Panc1 (cell line): ENCODE results near the gene GJA3. TPM values are rescaled to one million over a fixed set of nuclear protein-coding genes. Genes with fewer than 3 reads are reported as not detected.

Experiments
- ATAC-seq: fragments of 200-7000 bp; cut with Tn5 transposase; 2 replicates; pipeline ENCODE4 v1.9.1; 2020; ENCODE audit warnings: mild to moderate bottlenecking, moderate library complexity
- BruUV-seq: library from RNA; stranded (reverse); fragments of 400-500 nt; replicated peaks from 2 replicates; lab custom pipeline; 2021; lab: Mats Ljungman, UMichigan
- CTCF ChIA-PET: fragments of 300-600 bp; sonication (Branson Sonifier 250); formaldehyde crosslinking; loops from one replicate; lab custom pipeline; 2022; ENCODE audit warnings: antibody characterized with exemption; lab: Charles Lee
- POLR2A ChIA-PET: fragments of 300-600 bp; sonication (Branson Sonifier 250); formaldehyde crosslinking; loops from one replicate; lab custom pipeline; 2022; ENCODE audit warnings: antibody characterized with exemption; lab: Charles Lee
- DNase-seq: peaks from one replicate; pipeline ENCODE4 v3.0.0-alpha.2; 2010; ENCODE audit warnings: low read depth, low spot score
- H3K27ac ChIP-seq: 2 replicates; pipeline ENCODE4 v1.5.1; 2011; ENCODE audit warnings: mild to moderate bottlenecking, low read length, inconsistent platforms
- H3K27me3 ChIP-seq: fragments of 200-500 bp; sonication (Bioruptor generic); 2 replicates; pipeline ENCODE4 v1.6.0; 2014; ENCODE audit warnings: low read length, inconsistent platforms; ENCODE audit not compliant: control insufficient read depth, insufficient read depth
- H3K36me3 ChIP-seq: fragments of 200-500 bp; sonication (Bioruptor generic); 2 replicates; pipeline ENCODE4 v1.5.1; 2014; ENCODE audit warnings: inconsistent platforms, mild to moderate bottlenecking, low read length, moderate library complexity; ENCODE audit not compliant: control insufficient read depth, insufficient read depth
- H3K4me1 ChIP-seq: 2 replicates; pipeline ENCODE4 v1.5.1; 2011; ENCODE audit warnings: inconsistent platforms, mild to moderate bottlenecking, low read length, moderate library complexity; ENCODE audit not compliant: control insufficient read depth, insufficient read depth
- H3K4me3 ChIP-seq, 2 experiments: 2 replicates each; pipeline ENCODE4 v1.5.1; 2011 to 2012; ENCODE audit warnings: low read depth in 2 of 2, low read length in 2 of 2, mild to moderate bottlenecking in 2 of 2, inconsistent platforms in 1 of 2, moderate library complexity in 1 of 2
- H3K9me3 ChIP-seq: fragments of 200-500 bp; sonication (Bioruptor generic); 2 replicates; pipeline ENCODE4 v1.5.1; 2014; ENCODE audit warnings: low read depth, mild to moderate bottlenecking, inconsistent platforms, low read length, moderate library complexity; ENCODE audit not compliant: control insufficient read depth, insufficient read depth
- CTCF ChIP-seq: fragments of 450-650 bp; IDR thresholded peaks from 2 replicates; pipeline ENCODE4 v1.5.1; 2017; ENCODE audit warnings: mild to moderate bottlenecking
- POLR2AphosphoS5 ChIP-seq: IDR thresholded peaks from 2 replicates; pipeline ENCODE4 v1.6.1; 2012; ENCODE audit warnings: mild to moderate bottlenecking, low read depth, low read length, moderate library complexity
- REST ChIP-seq, 2 experiments: IDR thresholded peaks; 2 replicates each; pipeline ENCODE4 v1.6.1; 2011 to 2012; ENCODE audit warnings: low read depth in 2 of 2, control low read depth in 1 of 2, low read length in 1 of 2, mild to moderate bottlenecking in 1 of 2, moderate library complexity in 1 of 2; ENCODE audit not compliant: insufficient read depth in 1 of 2
- SIN3A ChIP-seq: IDR thresholded peaks from 2 replicates; pipeline ENCODE4 v1.6.1; 2012; ENCODE audit warnings: low read depth, mild to moderate bottlenecking, low read length, moderate library complexity, borderline replicate concordance; ENCODE audit not compliant: insufficient read depth
- TCF7L2 ChIP-seq: IDR thresholded peaks from 2 replicates; pipeline ENCODE4 v1.6.1; 2011; ENCODE audit warnings: mild to moderate bottlenecking, low read depth, low read length, inconsistent platforms
- in situ Hi-C: cut with HindIII; loops from 2 replicates; pipeline ENCODE4 v1.10.0; 2016; ENCODE audit warnings: low sequenced_read_pairs, low pct_unique_long_range_greater_than_20kb
- intact Hi-C: fragments of 100-400 bp; cut with micrococcal nuclease; formaldehyde crosslinking; loops from one replicate; pipeline ENCODE4 v1.10.0; 2022; ENCODE audit not compliant: unreplicated experiment
- total RNA-seq: library from RNA; stranded (reverse); gene quantifications from one replicate; pipeline ENCODE4 v1.2.1, GENCODE V29; 2021; ENCODE audit not compliant: unreplicated experiment

The GJA3 gene
- total RNA-seq, 1 experiment from 2014 or later: 11.6 TPM

- no peaks in the 10 kb centered on the region for H3K4me1 ChIP-seq
- ChIA-PET POLR2A (no interaction called here), CTCF (interaction anchor here (0.5 kb wide), 1 partner anchor 17 kb away, joined by 5 read pairs; no protein-coding TSS in a partner anchor)
- ATAC-seq: no peak
- no peak overlapping the region for H3K27ac ChIP-seq
- in situ Hi-C loops: no loop called here
- no peaks in the 10 kb centered on the region for H3K36me3 ChIP-seq
- intact Hi-C loops: no loop called here
- DNase-seq: no peak
- no peak overlapping the region for H3K4me3 ChIP-seq
- no peaks in the 10 kb centered on the region for H3K9me3 ChIP-seq
- TF ChIP-seq POLR2AphosphoS5: no peak
- TF ChIP-seq REST (IDR thresholded peaks at IDR 0.05; ENCODE audit: insufficient read depth in 1 of 2, low read depth in 2 of 2, low read length in 1 of 2): no peak
- no peak for TF ChIP-seq CTCF
- TF ChIP-seq SIN3A: no peak
- no peak for TF ChIP-seq TCF7L2
- no peaks in the 10 kb centered on the region for H3K27me3 ChIP-seq
- BruUV-seq: no TSS peak
Observed at GRCh38 chr13:20106742-20107141, 54.1 kb downstream of the GJA3 start.

- in situ Hi-C loops: no loop called here
- Histone ChIP-seq H3K4me3 (no peak overlapping the region), H3K27ac (no peak overlapping the region), H3K4me1 (no peaks in the 10 kb centered on the region), H3K9me3 (no peaks in the 10 kb centered on the region), H3K27me3 (no peaks in the 10 kb centered on the region), H3K36me3 (no peaks in the 10 kb centered on the region)
- CTCF ChIA-PET: no interaction called here
- POLR2A ChIA-PET: no interaction called here
- TF ChIP-seq SIN3A: no peak
- ATAC-seq (no peak), DNase-seq (no peak)
- BruUV-seq: no TSS peak
- intact Hi-C loops: no loop called here
Observed at GRCh38 chr13:20105161-20105689, 55.6 kb downstream of the GJA3 start.

- ChIA-PET CTCF (no interaction called here), POLR2A (interaction anchor here (0.7 kb wide), 1 partner anchor 209 kb away, joined by 14 read pairs; no protein-coding TSS in a partner anchor)
- no peaks in the 10 kb centered on the region for H3K27me3 ChIP-seq
- H3K27ac ChIP-seq: no peak overlapping the region
- ATAC-seq (no peak), DNase-seq (no peak)
- intact Hi-C loops (no loop called here), in situ Hi-C loops (no loop called here)
- H3K4me3 ChIP-seq: no peak overlapping the region
- H3K9me3 ChIP-seq: no peaks in the 10 kb centered on the region
- BruUV-seq: no TSS peak
- no peaks in the 10 kb centered on the region for H3K4me1 ChIP-seq
- H3K36me3 ChIP-seq: no peaks in the 10 kb centered on the region
- TF ChIP-seq SIN3A (no peak), REST (IDR thresholded peaks at IDR 0.05; ENCODE audit: insufficient read depth in 1 of 2, low read depth in 2 of 2, low read length in 1 of 2) (no peak), CTCF (no peak), TCF7L2 (no peak), POLR2AphosphoS5 (no peak)
Observed at GRCh38 chr13:20102525-20103180, 58.2 kb downstream of the GJA3 start.
